Mucosa of rectum (tissue), 2 donors: ENCODE results near the gene PDE4D.
A peak's percentile ranks its signal among the peaks of the same experiment; 100 is the strongest.

ENCODE experiments used
- H3K27ac ChIP-seq, 2 donors: one replicate each; pipeline ENCODE4 v1.7.0; 2013; ENCODE audit warnings: inconsistent platforms in 2 of 2, low read depth in 2 of 2, low read length in 2 of 2
- H3K27me3 ChIP-seq, 2 donors: one replicate each; pipeline ENCODE4 v1.7.0; 2013; ENCODE audit warnings: low read length in 2 of 2; ENCODE audit not compliant: control insufficient read depth in 2 of 2, insufficient read depth in 2 of 2
- H3K36me3 ChIP-seq, 2 donors: one replicate each; pipeline ENCODE4 v1.7.0; 2013; ENCODE audit warnings: low read length in 2 of 2; ENCODE audit not compliant: control insufficient read depth in 2 of 2, insufficient read depth in 2 of 2
- H3K4me1 ChIP-seq, 2 donors: one replicate each; pipeline ENCODE4 v1.7.0; 2013; ENCODE audit warnings: low read length in 2 of 2, mild to moderate bottlenecking in 1 of 2; ENCODE audit not compliant: control insufficient read depth in 2 of 2, insufficient read depth in 2 of 2
- H3K4me3 ChIP-seq, 2 donors: one replicate each; pipeline ENCODE4 v1.7.0; 2013; ENCODE audit warnings: low read length in 2 of 2
- H3K9ac ChIP-seq, 2 donors: one replicate each; pipeline ENCODE4 v1.7.0; 2013; ENCODE audit warnings: low read length in 2 of 2, low read depth in 1 of 2, mild to moderate bottlenecking in 1 of 2
- H3K9me3 ChIP-seq, 2 donors: one replicate each; pipeline ENCODE4 v1.7.0; 2013; ENCODE audit warnings: low read length in 2 of 2; ENCODE audit not compliant: control insufficient read depth in 2 of 2
- donor health status: healthy.
- donor health status: Normal muscosa, but diverticular disease.

PDE4D gene

GRCh38 chr5:59134471-59135163 is 758.9 kb downstream of the PDE4D start:
- no peak overlapping the region for H3K4me3 ChIP-seq
- no peak overlapping the region for H3K27ac ChIP-seq
- H3K27me3 ChIP-seq = no peaks in the 10 kb centered on the region
- H3K9me3 ChIP-seq = no peaks in the 10 kb centered on the region
- H3K9ac ChIP-seq = no peak overlapping the region
- H3K36me3 ChIP-seq = no peaks in the 10 kb centered on the region
- H3K4me1 ChIP-seq = no peaks in the 10 kb centered on the region

- no peak overlapping the region for H3K27ac ChIP-seq
- H3K27me3 ChIP-seq = no peaks in the 10 kb centered on the region
- H3K36me3 ChIP-seq = no peaks in the 10 kb centered on the region
- H3K4me1 ChIP-seq = no peaks in the 10 kb centered on the region
- no peak overlapping the region for H3K4me3 ChIP-seq
- no peaks in the 10 kb centered on the region for H3K9me3 ChIP-seq
- no peak overlapping the region for H3K9ac ChIP-seq
Measured at GRCh38 chr5:59133764-59134261, 759.7 kb downstream of the PDE4D start.

GRCh38 chr5:59132131-59132530 is 761.4 kb downstream of the PDE4D start:
- peaks cover 6 to 7% of the 10 kb centered on the region in 2 donors for H3K4me1 ChIP-seq
- no peak overlapping the region for H3K9ac ChIP-seq
- no peaks in the 10 kb centered on the region for H3K27me3 ChIP-seq
- no peaks in the 10 kb centered on the region for H3K9me3 ChIP-seq
- H3K27ac ChIP-seq = no peak overlapping the region
- H3K4me3 ChIP-seq = no peak overlapping the region
- no peaks in the 10 kb centered on the region for H3K36me3 ChIP-seq

GRCh38 chr5:59130431-59130830 is 763.1 kb downstream of the PDE4D start:
- H3K27ac ChIP-seq = no peak overlapping the region

GRCh38 chr5:59128646-59129290 is 764.8 kb downstream of the PDE4D start:
- Histone ChIP-seq H3K9me3 (no peaks in the 10 kb centered on the region), H3K4me3 (no peak overlapping the region), H3K27ac (peak overlapping the region in 1 of 2 donors; percentile 3), H3K36me3 (no peaks in the 10 kb centered on the region), H3K9ac (no peak overlapping the region), H3K27me3 (no peaks in the 10 kb centered on the region), H3K4me1 (peaks cover 9 to 21% of the 10 kb centered on the region in 2 donors)

More at GRCh38 chr5:59130431-59130830, 763.1 kb downstream of the PDE4D start:
- H3K4me3 ChIP-seq = no peak overlapping the region
- no peaks in the 10 kb centered on the region for H3K36me3 ChIP-seq
- peaks cover 9 to 13% of the 10 kb centered on the region in 2 donors for H3K4me1 ChIP-seq
- H3K27me3 ChIP-seq = no peaks in the 10 kb centered on the region
- no peak overlapping the region for H3K9ac ChIP-seq
- no peaks in the 10 kb centered on the region for H3K9me3 ChIP-seq

GRCh38 chr5:59126708-59127573 is 766.6 kb downstream of the PDE4D start:
- Histone ChIP-seq H3K27ac (peak overlapping the region; percentile 62 to 74), H3K27me3 (no peaks in the 10 kb centered on the region), H3K4me1 (peaks cover 12 to 21% of the 10 kb centered on the region in 2 donors), H3K9me3 (no peaks in the 10 kb centered on the region), H3K4me3 (peak overlapping the region; percentile 17 to 39), H3K9ac (peak overlapping the region; percentile 0 to 36), H3K36me3 (no peaks in the 10 kb centered on the region)

- peak overlapping the region in 1 of 2 donors; percentile 39 for H3K4me3 ChIP-seq
- no peaks in the 10 kb centered on the region for H3K9me3 ChIP-seq
- H3K4me1 ChIP-seq = peaks cover 12 to 21% of the 10 kb centered on the region in 2 donors
- H3K27ac ChIP-seq = peak overlapping the region; percentile 62 to 74
- no peaks in the 10 kb centered on the region for H3K36me3 ChIP-seq
- H3K9ac ChIP-seq = no peak overlapping the region
- no peaks in the 10 kb centered on the region for H3K27me3 ChIP-seq
Measured at GRCh38 chr5:59126016-59126707, 767.4 kb downstream of the PDE4D start.

- H3K9me3 ChIP-seq = no peaks in the 10 kb centered on the region
- H3K27me3 ChIP-seq = no peaks in the 10 kb centered on the region
- peak overlapping the region in 1 of 2 donors; percentile 45 for H3K27ac ChIP-seq
- H3K9ac ChIP-seq = no peak overlapping the region
- peaks cover 12 to 21% of the 10 kb centered on the region in 2 donors for H3K4me1 ChIP-seq
- H3K36me3 ChIP-seq = no peaks in the 10 kb centered on the region
- H3K4me3 ChIP-seq = no peak overlapping the region
Measured at GRCh38 chr5:59125011-59125961, 768.2 kb downstream of the PDE4D start.
